IMR-90 (cell line): ENCODE measurements around the gene HDAC3. TPM values are rescaled to one million over a fixed set of nuclear protein-coding genes. Genes with fewer than 3 reads are reported as not detected.

Source experiments
- ATAC-seq: fragments of 200-7000 bp; cut with Tn5 transposase; 2 replicates; pipeline ENCODE4 v1.9.1; 2020; ENCODE audit warnings: low read depth, mild to moderate bottlenecking, moderate library complexity
- BruUV-seq: library from RNA; stranded (reverse); fragments of 400-500 nt; replicated peaks from 2 replicates; lab custom pipeline; 2021; lab: Mats Ljungman, UMichigan
- CTCF ChIA-PET: fragments of 300-600 bp; formaldehyde crosslinking; extraction: SDS; loops from one replicate; lab custom pipeline; 2021; ENCODE audit warnings: antibody characterized with exemption; lab: Yijun Ruan, JAX
- POLR2A ChIA-PET: fragments of 300-600 bp; sonication (Branson Sonifier 250); formaldehyde crosslinking; loops from one replicate; lab custom pipeline; 2022; ENCODE audit warnings: antibody characterized with exemption; ENCODE audit not compliant: unreplicated experiment; lab: Charles Lee
- DNase-seq: peaks from one replicate; pipeline ENCODE4 v3.0.0; 2013
- H2AFZ ChIP-seq: replicated peaks from 2 replicates; pipeline ENCODE3; 2013; ENCODE audit warnings: low read length, mild to moderate bottlenecking; ENCODE audit not compliant: poor library complexity
- H2AK5ac ChIP-seq: 2 replicates; pipeline ENCODE4 v1.6.1; 2013; ENCODE audit warnings: low read depth, low read length, inconsistent platforms
- H2AK9ac ChIP-seq: replicated peaks from 2 replicates; pipeline ENCODE3; 2013; ENCODE audit warnings: mild to moderate bottlenecking, low read depth, low read length, moderate library complexity; ENCODE audit not compliant: poor library complexity
- H2BK120ac ChIP-seq: 2 replicates; pipeline ENCODE4 v1.6.1; 2013; ENCODE audit warnings: low read depth, low read length, inconsistent platforms
- H2BK15ac ChIP-seq: 3 replicates; pipeline ENCODE4 v1.6.1; 2013; ENCODE audit warnings: low read depth, low read length, inconsistent platforms
- H2BK20ac ChIP-seq: 2 replicates; pipeline ENCODE4 v1.6.1; 2013; ENCODE audit warnings: low read depth, mild to moderate bottlenecking, inconsistent platforms, low read length, moderate library complexity
- H2BK5ac ChIP-seq: 2 replicates; pipeline ENCODE4 v1.6.1; 2013; ENCODE audit warnings: mild to moderate bottlenecking, low read depth, low read length, inconsistent platforms; ENCODE audit not compliant: poor library complexity, severe bottlenecking
- H3K14ac ChIP-seq: replicated peaks from 2 replicates; pipeline ENCODE4 v1.6.1; 2013; ENCODE audit warnings: low read depth, low read length, inconsistent platforms
- H3K18ac ChIP-seq: 2 replicates; pipeline ENCODE4 v1.6.1; 2013; ENCODE audit warnings: low read depth, low read length, control low read depth
- H3K23ac ChIP-seq: 2 replicates; pipeline ENCODE4 v1.6.1; 2013; ENCODE audit warnings: low read depth, low read length, inconsistent platforms
- H3K27ac ChIP-seq: 2 replicates; pipeline ENCODE4 v1.5.1; 2013; ENCODE audit warnings: mild to moderate bottlenecking, control low read depth, low read length; ENCODE audit not compliant: insufficient read depth
- H3K27me3 ChIP-seq: 2 replicates; pipeline ENCODE4 v1.6.1; 2013; ENCODE audit warnings: low read length; ENCODE audit not compliant: control insufficient read depth, insufficient read depth
- H3K36me3 ChIP-seq: 2 replicates; pipeline ENCODE4 v1.6.1; 2013; ENCODE audit warnings: low read length, mixed read lengths; ENCODE audit not compliant: control insufficient read depth, insufficient read depth
- H3K4ac ChIP-seq: 2 replicates; pipeline ENCODE4 v1.6.1; 2013; ENCODE audit warnings: low read depth, low read length, inconsistent platforms
- H3K4me1 ChIP-seq: 2 replicates; pipeline ENCODE4 v1.6.1; 2013; ENCODE audit warnings: low read length, mixed read lengths; ENCODE audit not compliant: control insufficient read depth, insufficient read depth
- H3K4me2 ChIP-seq: 2 replicates; pipeline ENCODE4 v1.6.1; 2013; ENCODE audit warnings: low read depth, mild to moderate bottlenecking, control low read depth, low read length, moderate library complexity
- H3K4me3 ChIP-seq: 2 replicates; pipeline ENCODE4 v1.5.1; 2013; ENCODE audit warnings: low read depth, mild to moderate bottlenecking, control low read depth, low read length, moderate library complexity; ENCODE audit not compliant: insufficient read depth
- H3K56ac ChIP-seq: 2 replicates; pipeline ENCODE4 v1.6.1; 2013; ENCODE audit warnings: low read length, inconsistent platforms; ENCODE audit not compliant: insufficient read depth; ENCODE audit errors: extremely low read depth
- H3K79me1 ChIP-seq, 2 experiments: 2 replicates each; pipeline ENCODE4 v1.6.1; 2013; ENCODE audit warnings: low read length in 2 of 2, inconsistent platforms in 1 of 2, low read depth in 1 of 2
- H3K9ac ChIP-seq: 2 replicates; pipeline ENCODE4 v1.6.1; 2013; ENCODE audit warnings: low read depth, low read length, control low read depth
- H3K9me1 ChIP-seq: 2 replicates; pipeline ENCODE4 v1.6.1; 2013; ENCODE audit warnings: low read length, inconsistent platforms; ENCODE audit not compliant: insufficient read depth
- H3K9me3 ChIP-seq: 2 replicates; pipeline ENCODE4 v1.6.1; 2013; ENCODE audit warnings: low read length; ENCODE audit not compliant: control insufficient read depth, insufficient read depth
- H4K20me1 ChIP-seq: 2 replicates; pipeline ENCODE4 v1.6.1; 2013; ENCODE audit warnings: low read length, inconsistent platforms; ENCODE audit not compliant: insufficient read depth
- H4K5ac ChIP-seq: 2 replicates; pipeline ENCODE4 v1.6.1; 2013; ENCODE audit warnings: mild to moderate bottlenecking, low read depth, low read length, control low read depth
- H4K8ac ChIP-seq, 2 experiments: 2 replicates each; pipeline ENCODE4 v1.6.1; 2013; ENCODE audit warnings: low read depth in 2 of 2, low read length in 2 of 2, control low read depth in 1 of 2, inconsistent platforms in 1 of 2
- H4K91ac ChIP-seq: 2 replicates; pipeline ENCODE4 v1.6.1; 2013; ENCODE audit warnings: low read depth, low read length, inconsistent platforms; ENCODE audit not compliant: insufficient read depth
- BHLHE40 ChIP-seq: fragments of 150-350 bp; IDR thresholded peaks from 2 replicates; pipeline ENCODE4 v1.6.1; 2016; ENCODE audit warnings: mild to moderate bottlenecking, low read depth, low read length
- MXI1 ChIP-seq: IDR thresholded peaks from 2 replicates; pipeline ENCODE4 v1.6.1; 2012; ENCODE audit warnings: low read depth, mild to moderate bottlenecking, low read length, moderate library complexity, borderline replicate concordance
- NFE2L2 ChIP-seq: fragments of 150-350 bp; IDR thresholded peaks from 2 replicates; pipeline ENCODE4 v1.6.1; 2016; ENCODE audit warnings: low read depth, mild to moderate bottlenecking, low read length
- WGBS, 2 experiments: methylation state at CpG; one replicate each; pipeline versions ENCODE4 v1.1.5 to v1.1.7; 2013; ENCODE audit warnings: missing lambda C conversion rate in 2 of 2; ENCODE audit not compliant: insufficient read length in 1 of 2; ENCODE audit errors: extremely low coverage in 2 of 2; 5-methylcytosine and 5-hydroxymethylcytosine counted together
- dilution Hi-C: fragments of 300-500 bp; cut with HindIII; formaldehyde crosslinking; loops from one replicate; pipeline ENCODE4 v1.14.3; 2018; ENCODE audit warnings: low sequenced_read_pairs; ENCODE audit not compliant: unreplicated experiment
- in situ Hi-C: fragments of 300-500 bp; cut with MboI; formaldehyde crosslinking; loops from 3 replicates; pipeline ENCODE4 v1.14.3; 2019; ENCODE audit warnings: low sequenced_read_pairs, inconsistent platforms, mixed read lengths
- intact Hi-C: fragments of 100-400 bp; cut with micrococcal nuclease; formaldehyde crosslinking; loops from 2 replicates; pipeline ENCODE4 v1.10.0; 2022
- polyA plus RNA-seq, 3 experiments: library from polyadenylated mRNA; depleted of rRNA; stranded (reverse); fragments of >200 nt; gene quantifications; 2 replicates each; pipeline ENCODE4 v1.2.3, GENCODE V29; 2012; ENCODE audit warnings: low replicate concordance in 1 of 3
- total RNA-seq: library from RNA; depleted of rRNA; stranded (reverse); fragments of >200 nt; gene quantifications from 2 replicates; pipeline ENCODE4 v1.2.3, GENCODE V29; 2012

The HDAC3 gene
- total and polyA plus RNA-seq, 2 of the 4 experiments (the other 2 are of a cell fraction), result 84.2 to 89.7 TPM

DNA sequence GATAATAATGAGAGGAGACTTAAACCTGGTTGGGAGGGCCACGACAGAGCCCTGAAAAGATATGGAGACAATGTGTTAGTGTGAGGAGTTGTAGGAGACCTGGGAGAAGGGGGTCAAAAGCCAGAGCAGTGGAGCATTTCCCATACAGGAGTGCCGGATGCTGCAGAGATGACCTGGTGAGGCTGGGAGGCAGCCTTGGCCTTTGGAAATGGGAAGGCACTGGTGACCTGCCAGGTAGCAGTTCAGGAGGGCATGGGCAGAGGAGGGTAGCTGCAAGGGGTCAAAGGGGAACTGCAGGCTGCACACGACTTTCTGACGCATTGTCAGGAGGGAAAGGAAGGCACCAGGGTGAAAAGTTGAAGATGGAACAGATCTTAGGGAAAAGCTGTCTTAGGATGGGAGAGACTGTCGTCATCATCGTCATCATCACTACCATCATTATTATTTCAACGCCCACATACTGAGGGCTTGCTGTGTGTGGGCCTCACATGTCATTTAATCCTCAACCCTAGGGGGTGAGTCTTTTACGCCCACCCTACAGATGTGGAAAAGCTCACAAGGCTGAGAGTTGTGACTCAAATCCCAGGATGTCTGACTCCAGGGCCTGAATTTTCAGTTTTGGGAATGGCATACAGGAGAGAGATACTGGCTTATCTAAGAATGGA is 32.1 kb upstream of the HDAC3 start:
- Histone ChIP-seq H3K14ac (no peak overlapping the region), H3K36me3 (peaks cover 20% of the 10 kb centered on the region), H3K9me3 (no peaks in the 10 kb centered on the region), H3K27me3 (no peaks in the 10 kb centered on the region), H3K4me2 (no peak overlapping the region), H4K5ac (no peak overlapping the region), H2AK9ac (no peak overlapping the region), H3K4ac (no peak overlapping the region), H2BK15ac (no peak overlapping the region), H2AK5ac (no peak overlapping the region), H3K56ac (no peak overlapping the region), H3K9ac (no peak overlapping the region), H3K4me3 (no peak overlapping the region), H2BK20ac (no peak overlapping the region), H3K18ac (no peak overlapping the region), H3K23ac (no peak overlapping the region), H2BK120ac (no peak overlapping the region), H3K9me1 (no peaks in the 10 kb centered on the region), H2BK5ac (no peak overlapping the region), H4K20me1 (no peaks in the 10 kb centered on the region), H4K91ac (no peak overlapping the region), H4K8ac (no peak overlapping the region), H2AFZ (no peak overlapping the region), H3K79me1 (no peaks in the 10 kb centered on the region), H3K27ac (no peak overlapping the region), H3K4me1 (no peaks in the 10 kb centered on the region)
- ATAC-seq (no peak), DNase-seq (peak; percentile 77)
- 0 out of 2 replicates have a peak, but pooled peaks have one; percentile 26 for TF ChIP-seq BHLHE40
- TF ChIP-seq NFE2L2, result no peak
- TF ChIP-seq MXI1, result no peak
- CTCF ChIA-PET, result no interaction called here
- no TSS peak for BruUV-seq
- WGBS, 2 experiments, result 75% methylated on average over 2 of the region's 8 CpGs; no CpG with 5 or more reads in 1 of the 2 experiments
- dilution Hi-C loops, result no loop called here
- in situ Hi-C loops, result no loop called here
- POLR2A ChIA-PET, result no interaction called here
- intact Hi-C loops, result no loop called here
